ENCODE measurements around the gene DAGLB. TPM values are rescaled to one million over a fixed set of nuclear protein-coding genes. Genes with fewer than 3 reads are reported as not detected.
A peak's percentile ranks its signal among the peaks of the same experiment; 100 is the strongest.

The DAGLB gene
- total RNA-seq, 2 experiments from 2014 or later: 12.4 to 19.5 TPM

GRCh38 chr7:6440381-6440780 is 7.4 kb downstream of the DAGLB start:
- H3K4me1 ChIP-seq (ENCODE audit: insufficient read depth, low read length, poor library complexity, severe bottlenecking): peaks cover 41% of the 10 kb centered on the region
- H3K4me2 ChIP-seq (ENCODE audit: low read length): no peak overlapping the region
- peaks cover 50% of the 10 kb centered on the region; the same call in 1 of the 2 replicates for H3K79me2 ChIP-seq (ENCODE audit: insufficient read depth, low read depth, low read length)
- CTCF ChIA-PET (ENCODE audit: unreplicated experiment): interaction anchor here (0.6 kb wide), 1 partner anchor 120 kb away, joined by 3 read pairs; no protein-coding TSS in a partner anchor
- peaks cover 66% of the 10 kb centered on the region for H3K36me3 ChIP-seq (ENCODE audit: insufficient read depth, low read length)
- POLR2A ChIA-PET: interaction anchor here (0.6 to 0.7 kb wide), 2 partner anchors 29 to 194 kb away, joined by 3 to 5 read pairs; no protein-coding TSS in a partner anchor
- no peak overlapping the region for H2AFZ ChIP-seq (ENCODE audit: low read length)
- TF ChIP-seq CTCF (conservative IDR thresholded peaks at IDR 0.05; ENCODE audit: low read length) (no peak), EZH2phosphoT487 (IDR thresholded peaks at IDR 0.05; ENCODE audit: borderline replicate concordance, low read depth, low read length) (no peak)
- no peak overlapping the region for H3K4me3 ChIP-seq (ENCODE audit: low read depth, low read length, poor library complexity, severe bottlenecking)
- no TSS peak for BruUV-seq (replicated peaks)
- H3K9me3 ChIP-seq (ENCODE audit: low read length): no peaks in the 10 kb centered on the region
- intact Hi-C loops (cut with micrococcal nuclease; ENCODE audit: unreplicated experiment): no loop called here
- no peak overlapping the region for H3K27ac ChIP-seq (ENCODE audit: low read depth, low read length, poor library complexity, severe bottlenecking)
- DNase-seq (ENCODE audit: low spot score): no peak
- no peaks in the 10 kb centered on the region for H4K20me1 ChIP-seq (ENCODE audit: insufficient read depth, low read length)
- no peaks in the 10 kb centered on the region for H3K9me2 ChIP-seq (ENCODE audit: insufficient read depth, low read length)

GRCh38 chr7:6438427-6438826 is 9.3 kb downstream of the DAGLB start:
- Histone ChIP-seq H3K79me2 (ENCODE audit: insufficient read depth, low read depth, low read length) (peaks cover 45% of the 10 kb centered on the region; the same call in 1 of the 2 replicates), H3K9me3 (ENCODE audit: low read length) (no peaks in the 10 kb centered on the region), H2AFZ (ENCODE audit: low read length) (no peak overlapping the region), H3K36me3 (ENCODE audit: insufficient read depth, low read length) (peaks cover 65% of the 10 kb centered on the region), H3K4me2 (ENCODE audit: low read length) (peak overlapping the region; percentile 77), H3K4me3 (ENCODE audit: low read depth, low read length, poor library complexity, severe bottlenecking) (peak overlapping the region; percentile 42), H3K9me2 (ENCODE audit: insufficient read depth, low read length) (no peaks in the 10 kb centered on the region), H4K20me1 (ENCODE audit: insufficient read depth, low read length) (peaks cover 4% of the 10 kb centered on the region; the same call in 1 of the 2 replicates), H3K27ac (ENCODE audit: low read depth, low read length, poor library complexity, severe bottlenecking) (peak overlapping the region; percentile 63), H3K4me1 (ENCODE audit: insufficient read depth, low read length, poor library complexity, severe bottlenecking) (peaks cover 42% of the 10 kb centered on the region)
- intact Hi-C loops (cut with micrococcal nuclease; ENCODE audit: unreplicated experiment): loop anchor here (10.0 kb wide), 2 partner anchors 434 to 584 kb away; partner anchors contain the start of genes AIMP2 and PMS2
- ChIA-PET CTCF (ENCODE audit: unreplicated experiment) (no interaction called here), POLR2A (interaction anchor here (0.5 to 3.3 kb wide), 5 partner anchors 10 to 102 kb away, joined by 3 to 19 read pairs (median 5); partner anchors contain the start of gene DAGLB)
- peak; percentile 74 for DNase-seq (ENCODE audit: low spot score)
- TF ChIP-seq CTCF (conservative IDR thresholded peaks at IDR 0.05; ENCODE audit: low read length) (no peak), EZH2phosphoT487 (IDR thresholded peaks at IDR 0.05; ENCODE audit: borderline replicate concordance, low read depth, low read length) (no peak)
- BruUV-seq (replicated peaks): no TSS peak

- H3K36me3 ChIP-seq (ENCODE audit: insufficient read depth, low read length): peaks cover 63% of the 10 kb centered on the region
- peaks cover 42% of the 10 kb centered on the region for H3K4me1 ChIP-seq (ENCODE audit: insufficient read depth, low read length, poor library complexity, severe bottlenecking)
- H3K9me3 ChIP-seq (ENCODE audit: low read length): no peaks in the 10 kb centered on the region
- TF ChIP-seq CTCF (conservative IDR thresholded peaks at IDR 0.05; ENCODE audit: low read length): no peak
- no peak for TF ChIP-seq EZH2phosphoT487 (IDR thresholded peaks at IDR 0.05; ENCODE audit: borderline replicate concordance, low read depth, low read length)
- no peak overlapping the region for H2AFZ ChIP-seq (ENCODE audit: low read length)
- intact Hi-C loops (cut with micrococcal nuclease; ENCODE audit: unreplicated experiment): loop anchor here (10.0 kb wide), 2 partner anchors 432 to 582 kb away; partner anchors contain the start of genes AIMP2 and PMS2
- H3K4me2 ChIP-seq (ENCODE audit: low read length): no peak overlapping the region
- ChIA-PET CTCF (ENCODE audit: unreplicated experiment) (no interaction called here), POLR2A (interaction anchor here (0.6 to 3.3 kb wide), 6 partner anchors 11 to 181 kb away, joined by 3 to 19 read pairs (median 4); partner anchors contain the start of gene DAGLB)
- peak overlapping the region; percentile 23 for H3K27ac ChIP-seq (ENCODE audit: low read depth, low read length, poor library complexity, severe bottlenecking)
- H3K79me2 ChIP-seq (ENCODE audit: insufficient read depth, low read depth, low read length): peaks cover 42% of the 10 kb centered on the region; the same call in 1 of the 2 replicates
- H3K9me2 ChIP-seq (ENCODE audit: insufficient read depth, low read length): no peaks in the 10 kb centered on the region
- BruUV-seq (replicated peaks): no TSS peak
- no peak for DNase-seq (ENCODE audit: low spot score)
- peaks cover 4% of the 10 kb centered on the region; the same call in 1 of the 2 replicates for H4K20me1 ChIP-seq (ENCODE audit: insufficient read depth, low read length)
- no peak overlapping the region for H3K4me3 ChIP-seq (ENCODE audit: low read depth, low read length, poor library complexity, severe bottlenecking)
Measured at GRCh38 chr7:6437251-6437650, 10.5 kb downstream of the DAGLB start.

All from OCI-LY7 (cell line).